ENCODE measurements around the gene STIMATE.

- TF ChIP-seq ATF3 (IDR thresholded peaks at IDR 0.05) (no peak), CTCF (IDR thresholded peaks at IDR 0.05; ENCODE audit: low read depth, low read length, missing input control) (no peak), ZBTB33 (IDR thresholded peaks at IDR 0.05) (no peak), TAF1 (conservative IDR thresholded peaks at IDR 0.05) (no peak), JUND (IDR thresholded peaks at IDR 0.05) (no peak), MAX (IDR thresholded peaks at IDR 0.05) (no peak), YY1 (IDR thresholded peaks at IDR 0.05) (no peak), HNF4G (IDR thresholded peaks at IDR 0.05) (no peak), RAD21 (IDR thresholded peaks at IDR 0.05) (no peak), FOXA1 (IDR thresholded peaks at IDR 0.05) (no peak)
These were observed 25.6 kb downstream of the STIMATE start for GRCh38 chr3:52871761-52872160.
